Fibroblast of lung (primary cell): ENCODE results near the gene SFRP5.

ENCODE experiments used
- CTCF ChIP-seq, 2 donors: IDR thresholded peaks in 1 of 2; conservative IDR thresholded peaks in 1 of 2; 1 replicate in 1 of 2; 2 replicates in 1 of 2; pipeline ENCODE4 v1.5.1; 2011 to 2012; ENCODE audit warnings: low read length in 2 of 2, control low read depth in 1 of 2, inconsistent platforms in 1 of 2, low read depth in 1 of 2, mild to moderate bottlenecking in 1 of 2
- EZH2 ChIP-seq: IDR thresholded peaks from 2 replicates; pipeline ENCODE4 v1.5.1; 2012; ENCODE audit warnings: low read length, control low read depth, mild to moderate bottlenecking; ENCODE audit errors: missing control alignments

GRCh38 chr10:97763411-97763810 is 8.4 kb downstream of the SFRP5 start:
- TF ChIP-seq EZH2 (no peak), CTCF (conservative IDR thresholded peaks at IDR 0.05 in 1 of 2, IDR thresholded peaks at IDR 0.05 in 1 of 2; ENCODE audit: low read depth in 1 of 2, low read length in 2 of 2) (no peak)
